HK-2 (cell line): ENCODE data around the gene TMEM132C.
A peak's percentile ranks its signal among the peaks of the same experiment; 100 is the strongest.
"Not testable (repeated sequence)": the region's sequence is repeated elsewhere in the genome, so short reads cannot be mapped to it uniquely, and the experiment has no call there.

ENCODE experiments used
- DNase-seq: peaks from one replicate; pipeline ENCODE4 v3.0.0-alpha.2; 2018; ENCODE audit not compliant: unreplicated experiment

Gene TMEM132C

DNA sequence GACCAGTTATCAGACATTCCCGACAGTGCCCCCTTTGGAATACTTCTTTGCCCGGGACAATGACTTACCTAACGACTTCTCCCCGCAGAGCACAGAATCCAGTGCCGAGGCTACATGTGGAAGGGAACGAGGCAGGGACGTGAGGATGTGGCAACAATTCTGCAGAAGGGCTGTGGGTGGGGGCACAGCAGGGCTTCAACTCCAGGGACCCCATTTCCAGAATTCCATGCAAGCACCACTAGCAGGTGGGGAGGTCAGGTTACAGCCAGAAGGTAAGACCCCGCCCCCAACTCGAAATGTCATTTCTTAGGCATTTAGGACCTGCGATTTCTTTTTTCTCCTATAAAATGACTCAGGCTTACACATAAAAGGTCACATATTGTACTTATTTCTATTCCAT lies 207.9 kb downstream of the TMEM132C start:
- no peak for DNase-seq

DNA sequence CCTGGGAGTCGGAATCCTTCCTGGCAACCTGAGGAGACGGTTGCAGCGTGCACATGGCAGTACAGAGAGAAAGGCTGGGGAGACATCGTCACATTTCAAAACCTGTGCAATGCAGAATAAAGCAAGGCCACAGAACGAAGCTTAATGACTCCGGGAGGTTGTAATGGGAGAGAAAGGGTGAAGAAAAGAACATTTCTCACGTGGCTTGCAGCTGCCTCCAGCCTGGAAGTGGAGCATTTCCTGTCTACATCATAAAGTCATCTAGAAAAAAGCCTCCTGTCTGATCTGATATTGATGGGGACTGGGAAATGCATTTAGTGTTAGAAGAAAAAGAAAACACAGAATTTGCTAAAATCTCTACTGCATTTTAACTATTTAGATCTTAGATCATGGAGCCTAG lies 209.3 kb downstream of the TMEM132C start:
- no peak for DNase-seq

DNA sequence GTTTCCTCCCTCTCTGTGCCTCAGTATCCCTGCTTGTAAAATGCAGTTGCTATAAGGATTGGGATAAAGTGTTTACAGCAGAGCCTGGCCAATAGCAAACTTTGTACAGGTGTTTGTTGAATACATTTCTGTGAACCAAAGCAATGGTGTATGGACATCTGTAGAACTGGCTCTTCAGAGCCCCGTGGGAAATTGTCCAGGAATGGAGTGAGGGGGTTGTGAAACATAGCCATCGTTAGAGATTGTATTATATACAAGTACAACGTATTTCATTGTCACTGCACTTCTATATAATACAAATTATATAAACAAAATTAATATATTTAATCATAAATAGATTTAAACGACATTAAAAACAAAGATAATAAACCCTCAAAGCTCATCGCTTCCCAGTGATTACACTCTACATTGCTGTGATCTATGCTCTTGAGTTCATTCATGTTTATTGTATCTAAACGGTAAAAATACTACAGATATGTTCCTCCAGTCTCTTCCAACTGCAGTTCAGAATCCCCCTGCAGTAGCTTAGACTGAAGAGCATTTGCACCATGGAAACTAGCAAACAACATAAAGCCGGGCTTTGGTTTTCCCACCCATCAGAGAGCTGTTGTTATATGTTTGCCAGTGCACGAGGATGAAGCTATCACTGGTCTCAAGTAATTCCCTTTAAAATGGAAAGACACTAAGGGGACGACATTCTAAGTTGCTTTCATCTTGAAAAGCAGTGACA lies 216.7 kb downstream of the TMEM132C start:
- DNase-seq, result no peak

DNA sequence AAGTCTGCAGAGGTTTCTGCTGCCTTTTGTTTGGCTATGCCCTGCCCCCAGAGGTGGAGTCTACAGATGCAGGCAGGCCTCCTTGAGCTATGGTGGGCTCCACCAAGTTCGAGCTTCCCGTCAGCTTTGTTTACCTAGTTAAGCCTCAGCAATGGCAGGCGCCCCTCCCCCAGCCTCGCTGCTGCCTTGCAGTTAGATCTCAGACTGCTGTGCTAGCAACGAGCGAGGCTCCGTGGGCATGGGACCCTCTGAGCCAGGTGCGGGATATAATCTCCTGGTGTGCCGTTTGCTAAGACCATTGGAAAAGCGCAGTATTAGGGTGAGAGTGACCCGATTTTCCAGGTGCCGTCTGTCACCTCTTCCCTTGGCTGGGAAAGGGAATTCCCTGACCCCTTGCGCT lies 230.4 kb downstream of the TMEM132C start:
- DNase-seq, result not testable (repeated sequence)

DNA sequence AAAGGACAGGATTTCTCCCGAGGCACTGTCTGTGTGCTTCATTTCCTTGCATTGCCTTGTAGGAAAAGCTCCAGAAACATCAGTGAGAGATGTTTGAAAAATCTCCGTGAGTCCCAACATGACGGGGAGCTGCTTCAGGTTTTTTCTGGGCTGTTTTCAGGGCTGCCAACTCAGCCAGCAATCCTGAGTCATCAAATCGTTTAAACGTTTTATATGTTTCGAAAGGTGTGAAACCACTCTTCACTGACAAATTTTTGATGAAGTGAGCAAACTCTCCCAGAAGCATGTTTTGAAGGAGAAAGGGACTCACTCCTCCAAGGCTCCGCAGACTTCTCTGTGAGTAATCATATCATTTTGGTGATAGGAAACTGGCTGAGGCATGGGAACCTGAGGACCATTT lies 240.5 kb downstream of the TMEM132C start:
- DNase-seq, result no peak

DNA sequence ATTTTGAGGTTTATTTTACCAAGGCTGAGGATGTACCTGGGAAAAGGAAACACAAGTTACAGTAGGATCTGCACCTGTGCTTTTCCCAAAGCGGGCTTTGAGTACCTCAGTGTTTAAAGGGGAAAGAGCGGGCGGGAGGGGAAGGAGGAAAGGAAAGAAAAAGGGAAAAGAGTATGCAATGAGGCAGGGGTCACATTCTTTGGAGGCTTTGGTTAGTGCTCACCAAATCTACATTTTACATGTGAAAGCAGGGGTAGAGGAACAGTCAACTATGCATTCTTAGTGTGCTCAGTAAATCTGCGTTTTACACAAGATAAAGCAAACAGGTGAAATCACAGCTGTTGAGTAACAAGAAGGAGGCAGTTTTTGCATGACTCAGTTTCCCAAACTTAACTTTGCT lies 242.2 kb downstream of the TMEM132C start:
- DNase-seq, result no peak

DNA sequence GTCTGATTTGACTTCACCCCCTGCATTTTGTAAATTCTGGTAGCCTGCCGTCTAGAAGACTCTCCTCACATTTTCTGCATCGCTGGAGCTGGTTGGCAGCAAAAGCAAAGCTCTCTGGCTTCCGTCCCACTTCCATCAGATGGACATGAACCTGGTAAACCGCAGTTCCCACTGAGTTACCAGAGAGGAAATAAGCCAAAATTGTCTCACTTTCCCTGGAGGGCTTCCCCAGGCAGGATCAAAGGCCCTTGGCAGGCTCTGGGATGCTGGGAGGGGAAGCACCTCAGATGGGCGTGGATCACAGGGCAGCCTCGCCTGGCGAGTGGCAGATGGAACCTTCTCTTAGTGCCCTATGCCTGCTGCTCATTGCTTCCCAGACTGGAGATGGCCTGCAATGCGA lies 243.5 kb downstream of the TMEM132C start:
- DNase-seq, result no peak

DNA sequence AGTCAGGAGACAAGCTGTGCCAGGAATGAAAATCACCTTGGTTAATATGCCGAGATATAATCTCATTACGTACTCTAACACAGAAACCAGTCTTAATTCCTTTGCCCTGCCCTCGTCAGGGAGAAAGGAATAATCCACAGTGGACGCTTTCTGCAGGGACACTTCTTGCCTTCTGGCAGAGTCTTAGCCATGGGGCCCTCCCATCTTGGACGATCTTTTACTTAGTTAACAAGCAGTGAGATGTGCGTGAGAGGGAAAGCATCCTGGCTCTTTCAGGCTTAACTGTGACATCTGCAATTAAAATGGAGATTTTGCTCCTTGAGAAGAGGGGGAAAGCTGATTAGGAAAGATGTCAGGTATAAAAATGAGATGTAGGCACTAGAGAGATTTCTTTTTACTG lies 246.4 kb downstream of the TMEM132C start:
- DNase-seq, result no peak

DNA sequence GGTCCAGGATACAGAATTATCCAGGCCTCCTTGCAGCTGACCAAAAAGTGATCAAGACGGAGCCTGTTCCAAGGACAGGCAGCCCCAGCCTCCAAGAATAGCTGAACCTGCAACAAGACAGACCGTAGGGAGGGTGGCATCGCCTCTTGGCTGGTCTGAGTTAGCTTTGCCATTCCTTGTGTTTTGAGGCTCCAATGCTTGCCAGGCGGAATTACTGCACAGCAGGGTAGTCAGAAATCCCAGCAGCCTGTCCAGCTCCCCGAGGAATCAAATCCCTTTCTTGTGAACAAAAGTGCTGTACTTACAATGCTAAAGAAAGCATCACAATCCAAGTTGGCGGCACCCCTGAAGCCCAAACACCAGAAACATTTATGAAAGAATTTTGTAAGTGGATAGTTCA lies 246.9 kb downstream of the TMEM132C start:
- no peak for DNase-seq

DNA sequence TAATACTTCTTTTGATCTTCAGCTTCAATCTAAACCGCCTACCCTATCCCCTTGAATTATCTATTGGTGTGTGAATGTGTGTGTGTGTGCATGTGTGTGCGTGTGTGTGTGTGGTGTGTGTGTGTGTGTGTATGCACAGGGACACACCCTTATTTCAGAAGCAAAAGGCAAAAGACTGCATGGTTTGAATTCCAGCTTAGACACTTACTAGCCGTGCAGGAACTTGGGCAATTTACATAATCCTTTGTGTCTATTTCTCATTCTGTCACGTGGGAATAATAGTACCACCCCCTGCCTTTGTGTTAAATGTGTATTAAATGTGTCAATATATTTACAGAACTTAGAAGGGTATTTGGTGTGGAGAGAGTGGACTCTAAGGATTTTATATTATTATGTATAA lies 251.7 kb downstream of the TMEM132C start:
- no peak for DNase-seq

DNA sequence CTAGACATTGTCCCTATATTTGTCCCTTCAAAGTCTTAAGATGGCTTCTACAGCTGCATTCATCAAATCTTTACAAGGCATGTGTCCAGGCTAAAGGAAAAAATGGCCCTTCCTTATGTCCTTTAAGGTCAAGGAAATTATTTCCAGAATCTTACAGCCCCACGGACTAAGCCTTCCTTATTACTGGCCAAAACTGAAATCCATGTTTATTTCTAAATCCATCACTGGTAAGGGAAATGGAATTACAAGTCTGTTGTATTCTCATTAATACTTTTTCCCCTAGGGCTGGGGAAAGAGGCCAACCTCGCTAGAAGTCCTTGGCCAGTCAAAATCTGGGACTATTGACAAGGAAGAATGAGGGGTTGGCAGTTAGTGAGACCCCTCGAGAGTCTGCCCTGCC lies 252.5 kb downstream of the TMEM132C start:
- DNase-seq, result no peak

DNA sequence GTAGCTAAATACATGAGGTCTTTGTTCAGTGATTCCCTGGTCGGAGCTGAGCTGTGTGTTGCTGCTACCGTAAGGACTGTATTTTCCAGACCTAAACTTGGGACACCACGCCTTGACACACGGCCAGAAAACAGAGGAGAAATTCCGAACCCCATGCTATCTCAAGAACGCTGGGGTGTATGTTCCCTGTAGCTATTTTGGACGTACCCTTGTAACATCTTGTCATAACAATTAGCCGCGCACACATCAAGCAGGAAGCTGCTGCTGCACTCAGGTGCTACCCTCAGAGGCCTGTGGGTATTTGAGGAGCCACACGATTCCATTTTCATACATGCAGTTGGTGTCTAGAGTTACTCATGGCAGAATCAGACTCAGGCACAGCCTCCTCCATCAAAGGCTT lies 255.0 kb downstream of the TMEM132C start:
- DNase-seq, result no peak

DNA sequence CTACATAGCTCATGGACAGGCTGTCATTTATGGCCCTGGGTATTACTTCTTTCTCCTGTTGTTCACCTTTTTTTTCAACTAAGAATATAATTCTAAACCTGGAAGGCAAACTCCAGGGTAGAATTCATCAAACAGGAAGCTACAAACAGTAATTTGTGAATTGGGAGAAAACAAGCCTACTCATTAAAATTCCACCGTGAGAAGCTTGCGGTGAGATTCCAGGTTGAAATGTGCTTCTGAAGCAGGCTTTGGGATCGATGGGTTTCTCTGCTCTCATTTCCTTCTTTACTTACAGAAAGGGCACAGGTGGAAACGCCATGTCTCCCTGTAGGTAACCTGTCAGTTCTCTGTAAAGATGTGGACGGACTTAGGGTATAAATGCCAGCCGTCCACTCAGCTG lies 257.5 kb downstream of the TMEM132C start:
- no peak for DNase-seq

DNA sequence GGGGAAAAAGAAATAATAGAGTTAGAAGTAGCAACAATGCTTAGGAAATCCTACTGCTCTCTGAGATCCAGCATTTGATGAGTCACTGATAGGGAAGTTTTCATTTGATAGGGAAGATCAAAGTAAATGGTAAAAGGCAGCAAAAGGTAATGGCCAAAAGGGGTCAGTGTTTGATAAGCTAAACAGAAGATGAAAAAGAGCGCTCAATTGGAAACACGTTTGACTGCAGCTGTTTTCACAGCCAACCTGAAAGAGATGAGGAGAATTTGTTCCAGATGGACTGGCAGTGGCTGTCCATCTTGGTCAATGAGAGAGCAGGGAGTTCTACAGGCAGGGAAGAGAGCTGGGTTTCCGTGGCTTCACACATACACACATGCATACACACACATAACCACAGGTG lies 264.2 kb downstream of the TMEM132C start:
- DNase-seq, result no peak

DNA sequence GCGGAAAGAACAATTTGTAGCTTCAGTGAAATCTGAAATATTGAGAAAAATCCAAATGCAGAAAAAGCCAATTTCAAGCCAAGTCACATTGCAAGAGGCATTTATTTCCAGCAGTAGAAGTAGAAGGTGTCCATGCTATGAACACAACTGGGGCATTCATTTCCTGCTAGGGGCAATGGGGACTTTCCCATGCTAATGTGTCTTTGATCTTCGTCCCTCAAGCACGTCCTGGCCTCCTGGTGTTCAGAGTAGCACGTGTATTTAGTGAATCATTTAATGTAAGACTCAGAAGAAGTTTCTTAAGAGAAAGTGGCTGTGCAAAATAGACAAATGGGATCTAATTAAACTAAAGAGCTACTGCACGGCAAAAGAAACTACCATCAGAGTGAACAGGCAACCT lies 267.9 kb downstream of the TMEM132C start:
- DNase-seq, result peak; percentile 2

DNA sequence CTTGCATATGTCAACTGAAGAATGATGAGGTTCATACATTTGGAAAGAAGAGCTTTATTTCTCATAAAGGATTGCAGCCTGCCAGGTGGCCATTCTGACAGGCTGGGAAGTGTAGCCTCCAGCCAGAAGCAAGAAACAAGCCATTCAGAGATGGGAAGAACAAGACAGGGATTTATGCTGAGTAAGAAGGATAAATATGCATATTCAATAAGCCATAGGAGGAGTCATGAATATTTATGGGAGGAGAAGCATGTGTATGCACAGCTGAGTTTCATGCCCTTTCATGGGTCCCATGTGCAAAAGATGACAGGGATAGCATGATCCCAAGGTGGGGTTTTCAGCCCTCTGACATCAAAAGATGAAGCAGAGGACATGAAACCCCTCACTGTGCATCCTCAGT lies 269.8 kb downstream of the TMEM132C start:
- DNase-seq, result no peak

DNA sequence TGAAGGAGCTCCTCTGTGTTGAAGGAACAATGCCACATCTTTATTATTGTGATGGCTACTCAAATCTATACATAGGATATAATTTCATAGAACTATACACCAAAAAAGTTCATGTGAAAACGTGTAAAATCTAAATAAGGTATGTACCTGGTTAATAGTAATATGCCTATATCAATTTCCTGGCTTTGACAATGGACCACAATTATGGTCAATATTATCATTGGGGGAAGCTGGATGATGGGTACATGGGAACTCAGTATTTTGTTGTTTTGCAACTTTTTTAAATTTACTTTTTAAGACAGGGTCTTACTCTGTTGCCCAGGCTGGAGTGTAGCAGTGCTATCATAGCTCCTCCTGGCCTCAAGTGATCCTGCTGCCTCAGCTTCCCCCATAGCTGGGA lies 270.7 kb downstream of the TMEM132C start:
- DNase-seq, result no peak

DNA sequence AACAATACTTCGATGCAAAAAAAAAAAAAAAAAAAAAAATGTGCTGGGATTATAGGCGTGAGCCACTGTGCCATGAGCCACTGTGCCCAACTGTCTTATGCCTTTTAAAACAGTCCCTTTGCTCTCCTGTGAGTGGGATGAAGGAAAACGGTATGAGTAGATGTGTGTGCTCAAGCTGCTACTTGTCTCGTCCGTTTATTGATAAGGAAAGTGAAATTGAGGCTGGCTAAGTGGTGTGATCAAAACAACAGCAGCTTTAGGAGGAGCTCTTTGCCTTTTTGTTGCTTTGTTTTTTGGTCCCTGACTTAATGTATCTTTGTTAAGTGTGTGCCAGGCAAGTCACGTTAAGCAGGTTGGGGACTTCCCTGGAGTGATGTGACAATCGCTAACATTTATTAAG lies 275.9 kb downstream of the TMEM132C start:
- no peak for DNase-seq

DNA sequence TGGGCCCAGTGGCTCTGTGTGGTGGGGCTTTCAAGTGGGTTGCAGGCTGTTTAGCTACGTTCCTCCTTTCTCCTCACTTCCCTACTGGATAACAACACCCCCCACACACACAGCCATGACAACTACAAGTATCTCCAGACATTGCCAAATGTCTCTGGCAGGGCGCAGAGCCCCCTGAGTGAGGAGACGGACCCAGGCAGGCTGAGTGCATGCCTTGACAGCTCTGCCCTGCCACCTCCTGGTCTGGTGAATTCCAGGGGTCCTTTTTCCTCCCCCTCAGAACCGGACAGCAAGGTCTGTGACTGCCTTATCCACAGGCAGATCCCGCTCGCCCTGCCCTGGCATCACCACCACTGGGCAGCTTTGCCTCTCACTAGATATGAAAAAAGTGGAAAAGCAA lies 276.5 kb downstream of the TMEM132C start:
- DNase-seq, result no peak

DNA sequence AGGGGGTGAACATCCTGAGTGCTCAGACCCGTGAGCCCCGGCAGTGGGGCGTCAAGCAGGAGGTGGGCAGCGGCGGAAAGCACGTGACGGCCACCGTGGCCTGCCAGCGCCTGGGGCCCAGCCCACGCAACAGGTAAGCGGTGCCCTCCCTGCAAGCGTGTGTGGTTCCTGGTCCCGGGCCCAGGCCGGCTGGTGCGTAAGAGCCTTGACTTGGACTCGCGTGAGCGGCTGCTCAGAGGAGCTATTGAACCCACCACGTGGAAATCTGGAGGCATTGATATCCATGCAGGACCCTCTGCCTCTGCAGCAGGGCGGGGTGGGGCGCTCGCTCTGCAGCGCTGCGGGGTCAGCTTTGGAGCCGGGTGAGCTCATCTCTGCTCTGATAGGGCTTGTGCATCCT lies 277.0 kb downstream of the TMEM132C start:
- no peak for DNase-seq

DNA sequence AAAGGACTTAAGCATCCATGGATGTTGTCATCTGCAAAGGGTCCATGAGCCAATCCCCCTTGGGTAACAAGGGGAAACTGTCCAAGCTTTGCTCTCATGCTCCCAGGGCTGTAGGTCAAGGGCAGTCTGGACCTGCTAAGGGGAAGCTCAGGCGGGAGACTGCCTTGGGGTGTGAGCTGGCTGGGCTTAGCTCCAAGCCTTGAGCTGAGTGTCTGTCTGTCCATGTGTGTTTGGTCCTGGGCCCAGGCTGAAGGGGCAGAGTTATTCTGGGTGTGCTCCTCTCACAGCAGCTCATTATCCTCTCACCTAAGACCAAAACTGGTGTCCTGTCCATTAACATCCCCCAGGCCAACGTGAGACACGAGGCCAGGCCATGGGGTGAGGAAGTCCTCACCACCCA lies 282.0 kb downstream of the TMEM132C start:
- no peak for DNase-seq

DNA sequence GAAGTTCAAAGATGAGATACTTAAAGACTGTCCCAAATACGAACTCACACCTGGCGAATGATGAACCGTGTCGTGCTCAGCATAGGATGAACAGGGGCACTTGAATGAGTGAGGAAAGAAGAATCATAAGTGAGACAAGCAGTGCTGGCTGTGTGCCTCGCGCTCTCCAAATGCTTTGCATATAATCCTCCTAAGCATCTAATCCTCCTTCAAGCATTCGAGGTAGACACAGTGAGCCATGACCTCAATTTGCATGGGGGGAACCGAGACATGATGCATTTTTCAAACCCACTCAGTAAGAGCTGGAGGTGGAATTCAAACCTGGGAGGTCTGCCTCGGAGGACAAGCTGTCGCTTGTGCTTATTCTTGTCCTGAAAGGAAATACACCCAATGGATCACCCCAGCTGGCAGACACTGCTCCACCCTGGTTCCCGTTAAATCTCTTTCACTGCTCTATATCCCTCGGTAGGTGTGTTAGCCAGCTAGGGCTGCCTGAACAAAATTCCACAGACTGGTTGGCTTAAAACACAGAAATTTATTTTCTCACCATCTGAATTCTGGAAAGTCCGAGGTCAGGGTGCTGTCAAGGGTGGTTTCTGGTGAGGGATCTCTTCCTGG lies 282.7 kb downstream of the TMEM132C start:
- DNase-seq, result no peak

DNA sequence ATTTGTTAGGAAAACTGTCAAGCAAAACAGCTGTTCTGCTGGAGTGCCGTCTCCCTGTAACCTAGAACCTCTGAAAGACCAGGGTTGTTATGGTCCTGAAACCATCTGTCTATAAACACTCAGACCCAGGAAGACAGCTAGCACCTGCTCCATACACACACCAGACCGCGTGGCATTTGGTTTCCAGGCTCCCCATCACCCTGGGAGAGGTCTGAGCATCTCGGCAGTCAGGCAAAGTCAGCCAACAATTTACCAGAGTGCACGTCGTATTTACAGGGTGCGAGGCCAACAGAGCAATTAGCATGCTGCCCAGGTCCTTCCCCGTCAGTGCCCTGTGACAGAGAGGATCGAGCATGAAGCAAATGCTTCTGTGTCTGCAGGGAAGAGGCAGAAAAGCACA lies 284.3 kb downstream of the TMEM132C start:
- DNase-seq, result no peak
